ENCODE results near the gene RALY.

Gene RALY

GRCh38 chr20:34045930-34046725, 52.4 kb downstream of the RALY start:
- in situ Hi-C loops (cut with MboI; ENCODE audit: low sequenced_read_pairs) = no loop called here

- in situ Hi-C loops (cut with MboI; ENCODE audit: low sequenced_read_pairs) = no loop called here
These were observed 53.4 kb downstream of the RALY start for GRCh38 chr20:34047010-34047687.

GRCh38 chr20:34047917-34048316, 54.2 kb downstream of the RALY start:
- in situ Hi-C loops (cut with MboI; ENCODE audit: low sequenced_read_pairs) = no loop called here

- in situ Hi-C loops (cut with MboI; ENCODE audit: low sequenced_read_pairs) = no loop called here
These were observed 55.7 kb downstream of the RALY start for GRCh38 chr20:34049389-34049788.

- in situ Hi-C loops (cut with MboI; ENCODE audit: low sequenced_read_pairs) = loop anchor here (25.0 kb wide), 1 partner anchor 113 kb away; no protein-coding TSS in a partner anchor
These were observed 56.4 kb downstream of the RALY start for GRCh38 chr20:34049897-34050695.

- in situ Hi-C loops (cut with MboI; ENCODE audit: low sequenced_read_pairs) = loop anchor here (25.0 kb wide), 1 partner anchor 115 kb away; no protein-coding TSS in a partner anchor
These were observed 58.7 kb downstream of the RALY start for GRCh38 chr20:34052414-34052813.

GRCh38 chr20:34055290-34055689, 61.6 kb downstream of the RALY start:
- in situ Hi-C loops (cut with MboI; ENCODE audit: low sequenced_read_pairs) = loop anchor here (25.0 kb wide), 1 partner anchor 118 kb away; no protein-coding TSS in a partner anchor

GRCh38 chr20:34058831-34059230, 65.1 kb downstream of the RALY start:
- in situ Hi-C loops (cut with MboI; ENCODE audit: low sequenced_read_pairs) = loop anchor here (25.0 kb wide), 1 partner anchor 122 kb away; no protein-coding TSS in a partner anchor

- in situ Hi-C loops (cut with MboI; ENCODE audit: low sequenced_read_pairs) = loop anchor here (25.0 kb wide), 1 partner anchor 124 kb away; no protein-coding TSS in a partner anchor
These were observed 67.3 kb downstream of the RALY start for GRCh38 chr20:34060970-34061369.

GRCh38 chr20:34061695-34062094, 68.0 kb downstream of the RALY start:
- in situ Hi-C loops (cut with MboI; ENCODE audit: low sequenced_read_pairs) = loop anchor here (25.0 kb wide), 1 partner anchor 124 kb away; no protein-coding TSS in a partner anchor

- in situ Hi-C loops (cut with MboI; ENCODE audit: low sequenced_read_pairs) = loop anchor here (25.0 kb wide), 1 partner anchor 126 kb away; no protein-coding TSS in a partner anchor
These were observed 69.1 kb downstream of the RALY start for GRCh38 chr20:34062570-34063482.

GRCh38 chr20:34064286-34064685, 70.6 kb downstream of the RALY start:
- in situ Hi-C loops (cut with MboI; ENCODE audit: low sequenced_read_pairs) = loop anchor here (25.0 kb wide), 1 partner anchor 127 kb away; no protein-coding TSS in a partner anchor

- in situ Hi-C loops (cut with MboI; ENCODE audit: low sequenced_read_pairs) = loop anchor here (25.0 kb wide), 1 partner anchor 128 kb away; no protein-coding TSS in a partner anchor
These were observed 71.5 kb downstream of the RALY start for GRCh38 chr20:34065260-34065659.

- in situ Hi-C loops (cut with MboI; ENCODE audit: low sequenced_read_pairs) = loop anchor here (25.0 kb wide), 1 partner anchor 129 kb away; no protein-coding TSS in a partner anchor
These were observed 72.9 kb downstream of the RALY start for GRCh38 chr20:34066476-34067090.

GRCh38 chr20:34068001-34068400, 74.3 kb downstream of the RALY start:
- in situ Hi-C loops (cut with MboI; ENCODE audit: low sequenced_read_pairs) = loop anchor here (25.0 kb wide), 1 partner anchor 131 kb away; no protein-coding TSS in a partner anchor

GRCh38 chr20:34069341-34070078, 75.8 kb downstream of the RALY start:
- in situ Hi-C loops (cut with MboI; ENCODE audit: low sequenced_read_pairs) = loop anchor here (25.0 kb wide), 1 partner anchor 132 kb away; no protein-coding TSS in a partner anchor

GRCh38 chr20:34070079-34070439, 76.3 kb downstream of the RALY start:
- in situ Hi-C loops (cut with MboI; ENCODE audit: low sequenced_read_pairs) = loop anchor here (25.0 kb wide), 1 partner anchor 133 kb away; no protein-coding TSS in a partner anchor

- in situ Hi-C loops (cut with MboI; ENCODE audit: low sequenced_read_pairs) = loop anchor here (25.0 kb wide), 1 partner anchor 134 kb away; no protein-coding TSS in a partner anchor
These were observed 77.1 kb downstream of the RALY start for GRCh38 chr20:34070859-34071258.
